Right lobe of liver (tissue), 6 donors: ENCODE results near the gene NTM. TPM values are rescaled to one million over a fixed set of nuclear protein-coding genes. Genes with fewer than 3 reads are reported as not detected.
A peak's percentile ranks its signal among the peaks of the same experiment; 100 is the strongest.

Source experiments
- ATAC-seq, 4 donors: fragments of 200-7000 bp; cut with Tn5 transposase; one replicate each; pipeline ENCODE4 v1.9.1; 2020; ENCODE audit warnings: mild to moderate bottlenecking in 4 of 4, moderate library complexity in 4 of 4
- DNase-seq, 3 donors: peaks; one replicate each; pipeline ENCODE4 v3.0.0-alpha.2; 2020
- H3K27ac ChIP-seq, 3 donors: fragments of 200-600 bp; one replicate each; pipeline ENCODE4 v1.8.0; 2022
- H3K27me3 ChIP-seq, 2 donors: fragments of 200-600 bp; one replicate each; pipeline ENCODE4 v1.8.0; 2022
- H3K36me3 ChIP-seq, 4 donors: fragments of 200-600 bp; sonication (generic) in 1 of 4; one replicate each; pipeline versions ENCODE4 v1.5.1 to v1.8.0; 2017 to 2022; ENCODE audit warnings: control low read depth in 1 of 4
- H3K4me1 ChIP-seq, 4 donors: fragments of 200-600 bp; sonication (generic) in 1 of 4; one replicate each; pipeline versions ENCODE4 v1.5.1 to v1.8.0; 2017 to 2022; ENCODE audit warnings: control low read depth in 1 of 4
- H3K4me3 ChIP-seq, 3 donors: fragments of 200-600 bp; one replicate each; pipeline ENCODE4 v1.8.0; 2022
- H3K9me3 ChIP-seq, 4 donors: fragments of 200-600 bp; sonication (generic) in 1 of 4; one replicate each; pipeline versions ENCODE4 v1.5.1 to v1.8.0; 2017 to 2022; ENCODE audit warnings: control low read depth in 1 of 4
- POLR2A ChIP-seq: fragments of 450-650 bp; IDR thresholded peaks from one replicate; pipeline ENCODE4 v1.6.1; 2017; ENCODE audit warnings: antibody characterized with exemption, mild to moderate bottlenecking
- WGBS: methylation state at CpG from one replicate; pipeline ENCODE4 v1.1.6; 2018; ENCODE audit warnings: low coverage, low lambda C conversion rate; ENCODE audit not compliant: insufficient coverage; ENCODE audit errors: missing lambda C conversion rate; 5-methylcytosine and 5-hydroxymethylcytosine counted together
- intact Hi-C, 2 donors: fragments of 100-400 bp; cut with DNase I; formaldehyde crosslinking; loops; one replicate each; pipeline versions ENCODE4 v1.11.2 to v1.14.1; 2022
- total RNA-seq, 6 experiments: library from RNA; depleted of rRNA in 2 of 6; stranded (reverse); fragments of >200 nt in 2 of 6; fragmentation: NEBNext Ultra II Directional in 3 of 6; extraction: Animal tissue kit (Norgen Biotek cat#: 25700) in 3 of 6; gene quantifications; one replicate each; pipeline versions ENCODE4 v1.1.0 to v1.2.4, GENCODE V29; 2016 to 2023
- TF ChIP-seq, protein P1 (sequence below), 4 donors: fragments of 200-600 bp in 3 of 4; fragments of 450-650 bp in 1 of 4; IDR thresholded peaks; one replicate each; pipeline versions ENCODE4 v1.5.1 to v1.8.0; 2016 to 2022; ENCODE audit warnings: antibody characterized with exemption in 4 of 4, mild to moderate bottlenecking in 2 of 4
- donor health status: DM: no; HTN: yes; CAD: no.
- donor health status: DM: no; HTN: no; CAD: no.
- donor health status: DM: no; HTN: no; CAD: no.
- donor health status: DM: no; HTN: yes; CAD: no.
- donor health status: DM: no; HTN: yes; CAD: no.

Gene NTM
- total RNA-seq, 6 experiments from 2014 or later: 0.35 TPM; not detected in 5

- no peak overlapping the region for H3K4me3 ChIP-seq
- H3K27me3 ChIP-seq: no peaks in the 10 kb centered on the region
- DNase-seq: no peak
- no peak for ATAC-seq
- intact Hi-C loops: no loop called here
- no peaks in the 10 kb centered on the region for H3K36me3 ChIP-seq
- no peaks in the 10 kb centered on the region for H3K9me3 ChIP-seq
- H3K4me1 ChIP-seq: no peaks in the 10 kb centered on the region
- TF ChIP-seq, protein P1, sequence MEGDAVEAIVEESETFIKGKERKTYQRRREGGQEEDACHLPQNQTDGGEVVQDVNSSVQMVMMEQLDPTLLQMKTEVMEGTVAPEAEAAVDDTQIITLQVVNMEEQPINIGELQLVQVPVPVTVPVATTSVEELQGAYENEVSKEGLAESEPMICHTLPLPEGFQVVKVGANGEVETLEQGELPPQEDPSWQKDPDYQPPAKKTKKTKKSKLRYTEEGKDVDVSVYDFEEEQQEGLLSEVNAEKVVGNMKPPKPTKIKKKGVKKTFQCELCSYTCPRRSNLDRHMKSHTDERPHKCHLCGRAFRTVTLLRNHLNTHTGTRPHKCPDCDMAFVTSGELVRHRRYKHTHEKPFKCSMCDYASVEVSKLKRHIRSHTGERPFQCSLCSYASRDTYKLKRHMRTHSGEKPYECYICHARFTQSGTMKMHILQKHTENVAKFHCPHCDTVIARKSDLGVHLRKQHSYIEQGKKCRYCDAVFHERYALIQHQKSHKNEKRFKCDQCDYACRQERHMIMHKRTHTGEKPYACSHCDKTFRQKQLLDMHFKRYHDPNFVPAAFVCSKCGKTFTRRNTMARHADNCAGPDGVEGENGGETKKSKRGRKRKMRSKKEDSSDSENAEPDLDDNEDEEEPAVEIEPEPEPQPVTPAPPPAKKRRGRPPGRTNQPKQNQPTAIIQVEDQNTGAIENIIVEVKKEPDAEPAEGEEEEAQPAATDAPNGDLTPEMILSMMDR (IDR thresholded peaks at IDR 0.05): no peak
- TF ChIP-seq POLR2A: no peak
- WGBS: 47% methylated on average over 2 of the region's 2 CpGs
- H3K27ac ChIP-seq: no peak overlapping the region
Measured at GRCh38 chr11:132111316-132111715, 740.9 kb downstream of the NTM start.

- intact Hi-C loops: no loop called here
- WGBS: 57% methylated on average over 2 of the region's 5 CpGs
- ATAC-seq: no peak
- TF ChIP-seq POLR2A: no peak
- TF ChIP-seq, protein P1 (IDR thresholded peaks at IDR 0.05): no peak
- no peaks in the 10 kb centered on the region for H3K27me3 ChIP-seq
- H3K9me3 ChIP-seq: no peaks in the 10 kb centered on the region
- no peaks in the 10 kb centered on the region for H3K4me1 ChIP-seq
- no peak overlapping the region for H3K4me3 ChIP-seq
- no peaks in the 10 kb centered on the region for H3K36me3 ChIP-seq
- DNase-seq: no peak
- H3K27ac ChIP-seq: no peak overlapping the region
Measured at GRCh38 chr11:132111838-132112237, 741.4 kb downstream of the NTM start.

DNA sequence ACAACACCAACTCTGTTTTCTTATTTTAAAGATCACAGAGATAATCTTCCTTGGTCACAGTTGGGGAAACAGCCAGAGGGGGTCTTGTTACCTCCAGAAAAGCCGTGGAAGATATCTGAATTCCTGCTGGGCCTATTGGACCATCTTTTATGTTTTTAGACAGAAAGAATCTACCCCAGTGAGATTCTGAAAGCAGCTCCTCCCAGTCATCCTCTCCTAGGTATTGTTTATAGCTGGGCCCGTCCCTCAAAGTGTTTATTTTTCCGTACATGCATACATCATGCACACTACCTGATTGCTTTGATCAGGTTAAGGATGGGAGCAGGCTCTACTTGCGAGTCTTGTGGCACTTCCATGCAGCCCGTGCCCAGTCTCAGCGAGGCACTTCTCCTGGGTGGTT lies 742.4 kb downstream of the NTM start:
- ATAC-seq (no peak), DNase-seq (no peak)
- WGBS: 62% methylated on average over 6 of the region's 6 CpGs
- Histone ChIP-seq H3K4me1 (no peaks in the 10 kb centered on the region), H3K9me3 (no peaks in the 10 kb centered on the region), H3K27ac (no peak overlapping the region), H3K27me3 (no peaks in the 10 kb centered on the region), H3K36me3 (no peaks in the 10 kb centered on the region), H3K4me3 (no peak overlapping the region)
- intact Hi-C loops: no loop called here
- TF ChIP-seq POLR2A: no peak
- TF ChIP-seq, protein P1 (IDR thresholded peaks at IDR 0.05): no peak

DNA sequence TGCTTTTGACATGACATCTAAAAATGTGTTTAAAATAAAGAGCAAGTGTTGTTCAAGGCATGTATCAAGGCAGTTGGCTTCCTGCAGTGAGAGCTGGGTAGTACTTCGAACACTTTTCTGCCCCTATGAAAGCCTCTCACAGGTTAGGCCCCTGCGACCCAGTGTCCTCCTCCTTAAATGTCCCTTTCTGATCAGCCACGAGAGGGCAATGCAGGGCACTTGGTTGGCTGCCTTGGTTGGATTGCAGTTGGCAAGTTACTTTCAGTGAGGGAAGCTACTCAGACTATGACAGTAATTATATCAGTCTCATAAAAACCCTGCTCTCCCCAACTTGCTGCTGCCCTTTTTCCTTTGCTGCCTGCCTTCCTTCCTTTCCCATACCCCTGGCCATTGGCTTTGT lies 743.8 kb downstream of the NTM start:
- ATAC-seq (peak; percentile 72 to 89 (median 86)), DNase-seq (peak in 2 of 3 donors; percentile 29 to 46)
- TF ChIP-seq, protein P1 (IDR thresholded peaks at IDR 0.05): peak; percentile 35 to 70 (median 58)
- TF ChIP-seq POLR2A: no peak
- intact Hi-C loops: no loop called here
- H3K9me3 ChIP-seq: no peaks in the 10 kb centered on the region
- H3K36me3 ChIP-seq: no peaks in the 10 kb centered on the region
- no peaks in the 10 kb centered on the region for H3K27me3 ChIP-seq
- H3K27ac ChIP-seq: no peak overlapping the region
- no peaks in the 10 kb centered on the region for H3K4me1 ChIP-seq
- 6% methylated on average over 3 of the region's 3 CpGs for WGBS
- H3K4me3 ChIP-seq: no peak overlapping the region

- Histone ChIP-seq H3K4me3 (no peak overlapping the region), H3K36me3 (no peaks in the 10 kb centered on the region), H3K4me1 (no peaks in the 10 kb centered on the region), H3K27me3 (no peaks in the 10 kb centered on the region), H3K9me3 (no peaks in the 10 kb centered on the region), H3K27ac (no peak overlapping the region)
- WGBS: 41% methylated on average over 3 of the region's 3 CpGs
- intact Hi-C loops: no loop called here
- DNase-seq (no peak), ATAC-seq (no peak)
- TF ChIP-seq, protein P1 (IDR thresholded peaks at IDR 0.05): no peak
- no peak for TF ChIP-seq POLR2A
Measured at GRCh38 chr11:132114743-132115142, 744.3 kb downstream of the NTM start.
